NOMO-1 treated with dmso at 0.1 percent for 144 hours (cell line): ENCODE results near the gene PHACTR4.
"Not testable (repeated sequence)": the region's sequence is repeated elsewhere in the genome, so short reads cannot be mapped to it uniquely, and the experiment has no call there.

ENCODE experiments used
- DNase-seq: peaks from one replicate; lab custom pipeline; 2025; ENCODE audit not compliant: unreplicated experiment; lab: John Stamatoyannopoulos, UW

The PHACTR4 gene

GRCh38 chr1:28482702-28483101, 113.2 kb downstream of the PHACTR4 start:
- no peak for DNase-seq

GRCh38 chr1:28494737-28495136, 125.2 kb downstream of the PHACTR4 start:
- no peak for DNase-seq

GRCh38 chr1:28499553-28499952, 130.0 kb downstream of the PHACTR4 start:
- DNase-seq, result no peak

GRCh38 chr1:28501925-28502324, 132.4 kb downstream of the PHACTR4 start:
- DNase-seq, result no peak

- no peak for DNase-seq
Measured at GRCh38 chr1:28503117-28503516, 133.6 kb downstream of the PHACTR4 start.

GRCh38 chr1:28505406-28506187, 136.1 kb downstream of the PHACTR4 start, which contains the start of gene RCC1:
TSS of gene RCC1 (plus strand) at chr1:28506043. CDS start at chr1:28529867, 23,824 bp downstream.
- DNase-seq, result peak; percentile 90

GRCh38 chr1:28506907-28507246, 137.3 kb downstream of the PHACTR4 start:
- DNase-seq, result no peak

- DNase-seq, result no peak
Measured at GRCh38 chr1:28507247-28507645, 137.7 kb downstream of the PHACTR4 start.

GRCh38 chr1:28507646-28508434, 138.3 kb downstream of the PHACTR4 start:
- no peak for DNase-seq

- DNase-seq, result no peak
Measured at GRCh38 chr1:28508435-28508754, 138.9 kb downstream of the PHACTR4 start.

- no peak for DNase-seq
Measured at GRCh38 chr1:28509705-28510272, 140.2 kb downstream of the PHACTR4 start.

- DNase-seq, result no peak
Measured at GRCh38 chr1:28510273-28510969, 140.9 kb downstream of the PHACTR4 start.

- no peak for DNase-seq
Measured at GRCh38 chr1:28510970-28511440, 141.5 kb downstream of the PHACTR4 start.

GRCh38 chr1:28512058-28512611, 142.6 kb downstream of the PHACTR4 start:
- no peak for DNase-seq

- not testable (repeated sequence) for DNase-seq
Measured at GRCh38 chr1:28514445-28514933, 144.9 kb downstream of the PHACTR4 start.

GRCh38 chr1:28516518-28516956, 147.0 kb downstream of the PHACTR4 start:
- DNase-seq, result no peak

- DNase-seq, result no peak
Measured at GRCh38 chr1:28517649-28517999, 148.1 kb downstream of the PHACTR4 start.

GRCh38 chr1:28518000-28518744, 148.6 kb downstream of the PHACTR4 start:
- DNase-seq, result peak; percentile 69

GRCh38 chr1:28518745-28519341, 149.3 kb downstream of the PHACTR4 start:
- DNase-seq, result no peak
